Endothelial cell (in vitro differentiated cells): ENCODE measurements around the gene ZDHHC18. TPM values are rescaled to one million over a fixed set of nuclear protein-coding genes. Genes with fewer than 3 reads are reported as not detected.

Experiments
- DNase-seq: peaks from one replicate; pipeline ENCODE4 v3.0.0; 2021; ENCODE audit warnings: low spot score
- H3K27ac Mint-ChIP-seq: one replicate; pipeline ENCODE4 v1.8.0; 2021; ENCODE audit warnings: mixed read lengths, inconsistent platforms; ENCODE audit not compliant: unreplicated experiment
- H3K27me3 Mint-ChIP-seq: one replicate; pipeline ENCODE4 v1.8.0; 2021; ENCODE audit warnings: mild to moderate bottlenecking, moderate library complexity, mixed read lengths, inconsistent platforms; ENCODE audit not compliant: unreplicated experiment
- H3K36me3 Mint-ChIP-seq: one replicate; pipeline ENCODE4 v1.8.0; 2021; ENCODE audit warnings: mild to moderate bottlenecking, low read depth, mixed read lengths, inconsistent platforms; ENCODE audit not compliant: unreplicated experiment
- H3K4me1 Mint-ChIP-seq: one replicate; pipeline ENCODE4 v1.8.0; 2021; ENCODE audit warnings: mild to moderate bottlenecking, mixed read lengths, inconsistent platforms; ENCODE audit not compliant: unreplicated experiment
- H3K4me3 Mint-ChIP-seq: one replicate; pipeline ENCODE4 v1.8.0; 2021; ENCODE audit warnings: mild to moderate bottlenecking, mixed read lengths, inconsistent platforms; ENCODE audit not compliant: unreplicated experiment
- H3K9me3 Mint-ChIP-seq: one replicate; pipeline ENCODE4 v1.8.0; 2021; ENCODE audit warnings: mixed read lengths, inconsistent platforms; ENCODE audit not compliant: unreplicated experiment
- total RNA-seq: library from RNA; stranded (reverse); fragmentation: NEBNext Ultra II Directional; extraction: Animal tissue kit (Norgen Biotek cat#: 25700); gene quantifications from one replicate; pipeline ENCODE4 v1.2.1, GENCODE V29; 2021; ENCODE audit not compliant: unreplicated experiment
- TF ChIP-seq, protein P1 (sequence below): fragments of 200-600 bp; sonication (generic); IDR thresholded peaks from one replicate; pipeline ENCODE4 v1.5.0; 2021; ENCODE audit warnings: antibody characterized with exemption; ENCODE audit not compliant: unreplicated experiment

The ZDHHC18 gene
- total RNA-seq, 1 donor from 2014 or later: 32.4 TPM

DNA sequence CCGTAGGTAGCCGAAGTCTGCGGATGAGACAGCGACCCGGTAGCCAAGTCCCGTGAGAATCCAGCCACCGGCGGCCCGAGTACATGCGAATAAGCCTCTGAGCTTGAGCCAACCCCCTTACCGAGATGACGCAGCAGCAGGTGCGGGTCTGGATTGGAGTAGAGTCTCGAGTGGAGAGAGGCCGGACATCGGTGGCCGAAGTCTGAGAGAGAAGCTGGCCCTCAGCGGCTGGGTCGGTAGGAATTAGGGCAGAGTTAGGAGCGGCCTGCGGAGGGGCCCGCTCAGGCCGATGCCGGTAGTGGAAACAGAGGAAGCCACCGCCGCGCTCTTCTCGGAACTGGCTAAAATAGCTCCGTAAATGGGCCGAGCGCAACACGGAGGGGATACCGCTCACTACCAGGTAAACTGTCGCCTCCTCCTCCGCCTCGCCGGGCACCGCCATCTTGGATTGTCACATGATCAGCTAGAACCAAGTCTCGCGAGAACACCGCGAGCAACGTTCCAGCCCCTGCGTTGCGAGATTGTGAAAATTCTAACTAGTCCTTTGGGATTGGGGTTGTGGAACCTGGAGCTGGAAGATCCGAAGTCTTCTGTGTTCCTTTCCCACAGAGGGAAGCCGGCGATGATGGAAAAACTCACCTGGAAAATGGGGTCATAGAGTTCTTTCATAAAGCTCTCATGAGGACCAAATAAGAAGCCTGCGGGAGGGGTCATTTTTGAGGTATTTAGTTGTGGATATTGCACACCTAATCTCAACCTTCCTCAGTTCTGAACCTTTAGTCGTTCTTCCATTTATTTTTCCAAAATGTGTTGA lies 73.7 kb downstream of the ZDHHC18 start, which contains the start of gene GPATCH3:
Gene GPATCH3 (minus strand): TSS at position 467 of the 814 bp plus-strand sequence. CDS start 25 bp downstream, at position 442.
- DNase-seq: peak; percentile 87
- H3K4me3 Mint-ChIP-seq: peak within 1 kb of the TSS; percentile 96
- H3K27me3 Mint-ChIP-seq: peaks cover 5% of the 10 kb centered on the region
- H3K9me3 Mint-ChIP-seq: no peaks in the 10 kb centered on the region
- H3K27ac Mint-ChIP-seq: peak within 1 kb of the TSS; percentile 99
- peaks cover 20% of the 10 kb centered on the region for H3K4me1 Mint-ChIP-seq
- peaks cover 7% of the 10 kb centered on the region for H3K36me3 Mint-ChIP-seq
- TF ChIP-seq, protein P1, sequence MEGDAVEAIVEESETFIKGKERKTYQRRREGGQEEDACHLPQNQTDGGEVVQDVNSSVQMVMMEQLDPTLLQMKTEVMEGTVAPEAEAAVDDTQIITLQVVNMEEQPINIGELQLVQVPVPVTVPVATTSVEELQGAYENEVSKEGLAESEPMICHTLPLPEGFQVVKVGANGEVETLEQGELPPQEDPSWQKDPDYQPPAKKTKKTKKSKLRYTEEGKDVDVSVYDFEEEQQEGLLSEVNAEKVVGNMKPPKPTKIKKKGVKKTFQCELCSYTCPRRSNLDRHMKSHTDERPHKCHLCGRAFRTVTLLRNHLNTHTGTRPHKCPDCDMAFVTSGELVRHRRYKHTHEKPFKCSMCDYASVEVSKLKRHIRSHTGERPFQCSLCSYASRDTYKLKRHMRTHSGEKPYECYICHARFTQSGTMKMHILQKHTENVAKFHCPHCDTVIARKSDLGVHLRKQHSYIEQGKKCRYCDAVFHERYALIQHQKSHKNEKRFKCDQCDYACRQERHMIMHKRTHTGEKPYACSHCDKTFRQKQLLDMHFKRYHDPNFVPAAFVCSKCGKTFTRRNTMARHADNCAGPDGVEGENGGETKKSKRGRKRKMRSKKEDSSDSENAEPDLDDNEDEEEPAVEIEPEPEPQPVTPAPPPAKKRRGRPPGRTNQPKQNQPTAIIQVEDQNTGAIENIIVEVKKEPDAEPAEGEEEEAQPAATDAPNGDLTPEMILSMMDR: no peak

DNA sequence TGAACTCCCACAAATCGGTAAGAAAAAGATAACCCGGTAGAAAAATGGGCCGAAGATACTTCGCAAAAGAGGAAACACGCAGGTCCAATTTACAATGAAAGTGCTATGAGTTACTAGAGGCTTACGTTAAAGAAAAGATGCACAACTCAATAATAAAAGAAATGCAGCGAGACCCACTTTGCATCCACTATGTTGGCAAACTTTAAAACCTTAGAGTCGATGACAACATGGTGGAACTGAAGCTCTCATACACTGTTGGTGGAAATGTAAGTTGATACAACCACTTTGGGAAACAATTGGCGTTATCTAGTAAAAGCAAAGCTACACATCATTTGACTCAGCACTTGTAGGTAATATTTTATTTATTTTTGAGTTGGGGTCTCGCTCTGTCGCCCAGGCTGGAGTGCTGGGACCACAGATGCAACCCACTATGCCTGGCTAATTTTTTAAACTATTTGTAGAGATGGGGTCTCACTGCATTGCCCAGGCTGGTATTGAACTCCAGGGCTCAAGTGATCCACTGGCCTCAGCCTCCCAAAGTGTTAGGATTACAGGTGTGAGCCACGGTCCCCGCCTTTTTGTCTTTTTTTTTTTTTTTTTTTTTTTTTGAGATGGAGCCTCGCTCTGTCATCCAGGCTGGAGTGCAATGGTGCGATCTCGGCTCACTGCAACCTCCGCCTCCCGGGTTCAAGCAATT lies 74.5 kb downstream of the ZDHHC18 start:
- Mint-ChIP-seq H3K9me3 (no peaks in the 10 kb centered on the region), H3K36me3 (peaks cover 7% of the 10 kb centered on the region), H3K4me1 (peaks cover 20% of the 10 kb centered on the region), H3K27me3 (peaks cover 5% of the 10 kb centered on the region), H3K4me3 (peak overlapping the region; percentile 96), H3K27ac (peak overlapping the region; percentile 99)
- no peak for DNase-seq
- TF ChIP-seq, protein P1: no peak

Other genes with a start within 250 kb of the ZDHHC18 start
- gene ARID1A, start 130.7 kb upstream of the ZDHHC18 start, total RNA-seq: 115 TPM
- gene PIGV, start 38.7 kb upstream of the ZDHHC18 start, total RNA-seq: 7.6 TPM
- gene SFN, start 36.5 kb downstream of the ZDHHC18 start, total RNA-seq: 0.54 TPM
- 31.4 TPM for gene GPN2, start 63.6 kb downstream of the ZDHHC18 start, total RNA-seq
- gene GPATCH3, start 73.8 kb downstream of the ZDHHC18 start, total RNA-seq: 23.4 TPM
- not detected for gene NR0B2, start 87.3 kb downstream of the ZDHHC18 start, total RNA-seq
- 60.8 TPM for gene NUDC, start 95.1 kb downstream of the ZDHHC18 start, total RNA-seq
- 0.21 TPM for gene KDF1, start 133.8 kb downstream of the ZDHHC18 start, total RNA-seq
- 4.2 TPM for gene TRNP1, start 167.0 kb downstream of the ZDHHC18 start, total RNA-seq
- gene TENT5B, start 186.2 kb downstream of the ZDHHC18 start, total RNA-seq: 14.1 TPM